IMR-90 (cell line): ENCODE data around the gene TBXT. TPM values are rescaled to one million over a fixed set of nuclear protein-coding genes. Genes with fewer than 3 reads are reported as not detected.
"Not testable (repeated sequence)": the region's sequence is repeated elsewhere in the genome, so short reads cannot be mapped to it uniquely, and the experiment has no call there.

Experiments used
- ATAC-seq: fragments of 200-7000 bp; cut with Tn5 transposase; 2 replicates; pipeline ENCODE4 v1.9.1; 2020; ENCODE audit warnings: low read depth, mild to moderate bottlenecking, moderate library complexity
- BruUV-seq: library from RNA; stranded (reverse); fragments of 400-500 nt; replicated peaks from 2 replicates; lab custom pipeline; 2021; lab: Mats Ljungman, UMichigan
- CTCF ChIA-PET: fragments of 300-600 bp; formaldehyde crosslinking; extraction: SDS; loops from one replicate; lab custom pipeline; 2021; ENCODE audit warnings: antibody characterized with exemption; lab: Yijun Ruan, JAX
- POLR2A ChIA-PET: fragments of 300-600 bp; sonication (Branson Sonifier 250); formaldehyde crosslinking; loops from one replicate; lab custom pipeline; 2022; ENCODE audit warnings: antibody characterized with exemption; ENCODE audit not compliant: unreplicated experiment; lab: Charles Lee
- DNase-seq: peaks from one replicate; pipeline ENCODE4 v3.0.0; 2013
- H2AFZ ChIP-seq: replicated peaks from 2 replicates; pipeline ENCODE3; 2013; ENCODE audit warnings: low read length, mild to moderate bottlenecking; ENCODE audit not compliant: poor library complexity
- H2AK5ac ChIP-seq: 2 replicates; pipeline ENCODE4 v1.6.1; 2013; ENCODE audit warnings: low read depth, low read length, inconsistent platforms
- H2AK9ac ChIP-seq: replicated peaks from 2 replicates; pipeline ENCODE3; 2013; ENCODE audit warnings: mild to moderate bottlenecking, low read depth, low read length, moderate library complexity; ENCODE audit not compliant: poor library complexity
- H2BK120ac ChIP-seq: 2 replicates; pipeline ENCODE4 v1.6.1; 2013; ENCODE audit warnings: low read depth, low read length, inconsistent platforms
- H2BK15ac ChIP-seq: 3 replicates; pipeline ENCODE4 v1.6.1; 2013; ENCODE audit warnings: low read depth, low read length, inconsistent platforms
- H2BK20ac ChIP-seq: 2 replicates; pipeline ENCODE4 v1.6.1; 2013; ENCODE audit warnings: low read depth, mild to moderate bottlenecking, inconsistent platforms, low read length, moderate library complexity
- H2BK5ac ChIP-seq: 2 replicates; pipeline ENCODE4 v1.6.1; 2013; ENCODE audit warnings: mild to moderate bottlenecking, low read depth, low read length, inconsistent platforms; ENCODE audit not compliant: poor library complexity, severe bottlenecking
- H3K14ac ChIP-seq: replicated peaks from 2 replicates; pipeline ENCODE4 v1.6.1; 2013; ENCODE audit warnings: low read depth, low read length, inconsistent platforms
- H3K18ac ChIP-seq: 2 replicates; pipeline ENCODE4 v1.6.1; 2013; ENCODE audit warnings: low read depth, low read length, control low read depth
- H3K23ac ChIP-seq: 2 replicates; pipeline ENCODE4 v1.6.1; 2013; ENCODE audit warnings: low read depth, low read length, inconsistent platforms
- H3K27ac ChIP-seq: 2 replicates; pipeline ENCODE4 v1.5.1; 2013; ENCODE audit warnings: mild to moderate bottlenecking, control low read depth, low read length; ENCODE audit not compliant: insufficient read depth
- H3K27me3 ChIP-seq: 2 replicates; pipeline ENCODE4 v1.6.1; 2013; ENCODE audit warnings: low read length; ENCODE audit not compliant: control insufficient read depth, insufficient read depth
- H3K36me3 ChIP-seq: 2 replicates; pipeline ENCODE4 v1.6.1; 2013; ENCODE audit warnings: low read length, mixed read lengths; ENCODE audit not compliant: control insufficient read depth, insufficient read depth
- H3K4ac ChIP-seq: 2 replicates; pipeline ENCODE4 v1.6.1; 2013; ENCODE audit warnings: low read depth, low read length, inconsistent platforms
- H3K4me1 ChIP-seq: 2 replicates; pipeline ENCODE4 v1.6.1; 2013; ENCODE audit warnings: low read length, mixed read lengths; ENCODE audit not compliant: control insufficient read depth, insufficient read depth
- H3K4me2 ChIP-seq: 2 replicates; pipeline ENCODE4 v1.6.1; 2013; ENCODE audit warnings: low read depth, mild to moderate bottlenecking, control low read depth, low read length, moderate library complexity
- H3K4me3 ChIP-seq: 2 replicates; pipeline ENCODE4 v1.5.1; 2013; ENCODE audit warnings: low read depth, mild to moderate bottlenecking, control low read depth, low read length, moderate library complexity; ENCODE audit not compliant: insufficient read depth
- H3K56ac ChIP-seq: 2 replicates; pipeline ENCODE4 v1.6.1; 2013; ENCODE audit warnings: low read length, inconsistent platforms; ENCODE audit not compliant: insufficient read depth; ENCODE audit errors: extremely low read depth
- H3K79me1 ChIP-seq, 2 experiments: 2 replicates each; pipeline ENCODE4 v1.6.1; 2013; ENCODE audit warnings: low read length in 2 of 2, inconsistent platforms in 1 of 2, low read depth in 1 of 2
- H3K9ac ChIP-seq: 2 replicates; pipeline ENCODE4 v1.6.1; 2013; ENCODE audit warnings: low read depth, low read length, control low read depth
- H3K9me1 ChIP-seq: 2 replicates; pipeline ENCODE4 v1.6.1; 2013; ENCODE audit warnings: low read length, inconsistent platforms; ENCODE audit not compliant: insufficient read depth
- H3K9me3 ChIP-seq: 2 replicates; pipeline ENCODE4 v1.6.1; 2013; ENCODE audit warnings: low read length; ENCODE audit not compliant: control insufficient read depth, insufficient read depth
- H4K20me1 ChIP-seq: 2 replicates; pipeline ENCODE4 v1.6.1; 2013; ENCODE audit warnings: low read length, inconsistent platforms; ENCODE audit not compliant: insufficient read depth
- H4K5ac ChIP-seq: 2 replicates; pipeline ENCODE4 v1.6.1; 2013; ENCODE audit warnings: mild to moderate bottlenecking, low read depth, low read length, control low read depth
- H4K8ac ChIP-seq, 2 experiments: 2 replicates each; pipeline ENCODE4 v1.6.1; 2013; ENCODE audit warnings: low read depth in 2 of 2, low read length in 2 of 2, control low read depth in 1 of 2, inconsistent platforms in 1 of 2
- H4K91ac ChIP-seq: 2 replicates; pipeline ENCODE4 v1.6.1; 2013; ENCODE audit warnings: low read depth, low read length, inconsistent platforms; ENCODE audit not compliant: insufficient read depth
- CHD1 ChIP-seq: IDR thresholded peaks from 2 replicates; pipeline ENCODE4 v1.6.1; 2012; ENCODE audit warnings: low read depth, low read length, improper control_type of control experiment
- CTCF ChIP-seq: conservative IDR thresholded peaks from 2 replicates; pipeline ENCODE4 v1.5.1; 2012; ENCODE audit warnings: mild to moderate bottlenecking, low read depth, low read length, improper control_type of control experiment
- ELK1 ChIP-seq: fragments of 150-350 bp; IDR thresholded peaks from 2 replicates; pipeline ENCODE4 v1.6.1; 2016; ENCODE audit warnings: low read depth, mild to moderate bottlenecking, low read length, moderate library complexity, borderline replicate concordance
- MAZ ChIP-seq: IDR thresholded peaks from 2 replicates; pipeline ENCODE4 v1.6.1; 2012; ENCODE audit warnings: low read depth, mild to moderate bottlenecking, low read length, improper control_type of control experiment, moderate library complexity, borderline replicate concordance
- NFE2L2 ChIP-seq: fragments of 150-350 bp; IDR thresholded peaks from 2 replicates; pipeline ENCODE4 v1.6.1; 2016; ENCODE audit warnings: low read depth, mild to moderate bottlenecking, low read length
- whole genome bisulfite sequencing, 2 experiments: methylation state at CpG; one replicate each; pipeline versions ENCODE4 v1.1.5 to v1.1.7; 2013; ENCODE audit warnings: missing lambda C conversion rate in 2 of 2; ENCODE audit not compliant: insufficient read length in 1 of 2; ENCODE audit errors: extremely low coverage in 2 of 2; 5-methylcytosine and 5-hydroxymethylcytosine counted together
- dilution Hi-C: fragments of 300-500 bp; cut with HindIII; formaldehyde crosslinking; loops from one replicate; pipeline ENCODE4 v1.14.3; 2018; ENCODE audit warnings: low sequenced_read_pairs; ENCODE audit not compliant: unreplicated experiment
- in situ Hi-C: fragments of 300-500 bp; cut with MboI; formaldehyde crosslinking; loops from 3 replicates; pipeline ENCODE4 v1.14.3; 2019; ENCODE audit warnings: low sequenced_read_pairs, inconsistent platforms, mixed read lengths
- intact Hi-C: fragments of 100-400 bp; cut with micrococcal nuclease; formaldehyde crosslinking; loops from 2 replicates; pipeline ENCODE4 v1.10.0; 2022
- polyA plus RNA-seq, 3 experiments: library from polyadenylated mRNA; depleted of rRNA; stranded (reverse); fragments of >200 nt; gene quantifications; 2 replicates each; pipeline ENCODE4 v1.2.3, GENCODE V29; 2012; ENCODE audit warnings: low replicate concordance in 1 of 3
- total RNA-seq: library from RNA; depleted of rRNA; stranded (reverse); fragments of >200 nt; gene quantifications from 2 replicates; pipeline ENCODE4 v1.2.3, GENCODE V29; 2012

TBXT gene
- total and polyA plus RNA-seq, 2 of the 4 experiments (the other 2 are of a cell fraction), result not detected

- Histone ChIP-seq H3K18ac (no peak overlapping the region), H4K8ac (no peak overlapping the region), H3K9me1 (no peaks in the 10 kb centered on the region), H3K4ac (no peak overlapping the region), H3K36me3 (no peaks in the 10 kb centered on the region), H3K23ac (no peak overlapping the region), H3K9me3 (no peaks in the 10 kb centered on the region), H2AK9ac (no peak overlapping the region), H2BK5ac (no peak overlapping the region), H2BK15ac (no peak overlapping the region), H3K9ac (no peak overlapping the region), H2BK120ac (no peak overlapping the region), H3K79me1 (no peaks in the 10 kb centered on the region), H2AFZ (no peak overlapping the region), H3K4me1 (no peaks in the 10 kb centered on the region), H3K27ac (no peak overlapping the region), H3K14ac (no peak overlapping the region), H3K27me3 (peaks cover 24% of the 10 kb centered on the region), H3K4me2 (no peak overlapping the region), H2AK5ac (no peak overlapping the region), H4K5ac (no peak overlapping the region), H3K56ac (no peak overlapping the region), H2BK20ac (no peak overlapping the region), H4K20me1 (no peaks in the 10 kb centered on the region), H3K4me3 (no peak overlapping the region), H4K91ac (no peak overlapping the region)
- dilution Hi-C loops (no loop called here), in situ Hi-C loops (no loop called here), intact Hi-C loops (no loop called here)
- CTCF ChIA-PET, result no interaction called here
- ATAC-seq (no peak), DNase-seq (no peak)
- POLR2A ChIA-PET, result no interaction called here
- BruUV-seq, result no TSS peak
- WGBS, 2 experiments, result no CpG with 5 or more reads among the region's 2 CpGs
- no peak for TF ChIP-seq NFE2L2
- TF ChIP-seq MAZ, result no peak
- TF ChIP-seq CHD1, result no peak
- no peak for TF ChIP-seq ELK1
- no peak for TF ChIP-seq CTCF
These were observed 8.5 kb upstream of the TBXT start for GRCh38 chr6:166176106-166176505.

GRCh38 chr6:166175093-166175492 lies 7.4 kb upstream of the TBXT start:
- H2BK5ac ChIP-seq, H4K5ac ChIP-seq, DNase-seq, H3K4me2 ChIP-seq, H3K79me1 ChIP-seq, H4K20me1 ChIP-seq, in situ Hi-C loops, H4K91ac ChIP-seq, dilution Hi-C loops, H3K4me3 ChIP-seq, H3K56ac ChIP-seq, H3K4me1 ChIP-seq, H3K36me3 ChIP-seq, H3K27ac ChIP-seq, H3K9ac ChIP-seq, H3K14ac ChIP-seq, H2AK5ac ChIP-seq, H3K18ac ChIP-seq, H3K4ac ChIP-seq, BruUV-seq, H2BK15ac ChIP-seq, POLR2A ChIA-PET, CTCF ChIA-PET, intact Hi-C loops, H3K9me3 ChIP-seq, H2BK20ac ChIP-seq, H4K8ac ChIP-seq, H3K23ac ChIP-seq, H2AFZ ChIP-seq, H3K9me1 ChIP-seq, H2BK120ac ChIP-seq, ATAC-seq, H2AK9ac ChIP-seq: not testable (repeated sequence)
- WGBS, 2 experiments, result no CpG with 5 or more reads among the region's 3 CpGs
- H3K27me3 ChIP-seq, result peaks cover 30% of the 10 kb centered on the region
